H9 (cell line): Measurements from ENCODE around the gene NAXD. TPM values are rescaled to one million over a fixed set of nuclear protein-coding genes. Genes with fewer than 3 reads are reported as not detected.

ENCODE experiments used
- DNase-seq: peaks from one replicate; pipeline ENCODE4 v3.0.0-alpha.2; 2017
- H2AFZ ChIP-seq: one replicate; pipeline ENCODE4 v1.6.1; 2013; ENCODE audit warnings: mild to moderate bottlenecking, low read length, control low read depth, moderate library complexity
- H2AK5ac ChIP-seq: 2 replicates; pipeline ENCODE4 v1.6.1; 2013; ENCODE audit warnings: low read length, control low read depth, mixed read lengths; ENCODE audit not compliant: insufficient read length
- H2BK120ac ChIP-seq: one replicate; pipeline ENCODE4 v1.6.1; 2013; ENCODE audit warnings: low read depth, mild to moderate bottlenecking, low read length, control low read depth, inconsistent platforms; ENCODE audit not compliant: poor library complexity, severe bottlenecking
- H2BK12ac ChIP-seq: 2 replicates; pipeline ENCODE4 v1.6.1; 2013; ENCODE audit warnings: low read length, control low read depth, mixed read lengths, low read depth; ENCODE audit not compliant: insufficient read length
- H2BK15ac ChIP-seq: 2 replicates; pipeline ENCODE4 v1.6.1; 2013; ENCODE audit warnings: low read depth, low read length, control low read depth
- H2BK20ac ChIP-seq: one replicate; pipeline ENCODE4 v1.6.1; 2013; ENCODE audit warnings: low read depth, mild to moderate bottlenecking, low read length, control low read depth, inconsistent platforms; ENCODE audit not compliant: poor library complexity, severe bottlenecking
- H2BK5ac ChIP-seq: 2 replicates; pipeline ENCODE4 v1.6.1; 2013; ENCODE audit warnings: low read length, control low read depth, mixed read lengths; ENCODE audit not compliant: insufficient read length
- H3K14ac ChIP-seq: 2 replicates; pipeline ENCODE4 v1.6.1; 2013; ENCODE audit warnings: low read length, control low read depth; ENCODE audit not compliant: insufficient read depth
- H3K18ac ChIP-seq: 2 replicates; pipeline ENCODE4 v1.6.1; 2013; ENCODE audit warnings: low read depth, mild to moderate bottlenecking, mixed read lengths, low read length, control low read depth; ENCODE audit not compliant: insufficient read length
- H3K23ac ChIP-seq: 2 replicates; pipeline ENCODE4 v1.6.1; 2013; ENCODE audit warnings: low read length, control low read depth, mixed read lengths, low read depth; ENCODE audit not compliant: insufficient read length
- H3K23me2 ChIP-seq: 2 replicates; pipeline ENCODE4 v1.6.1; 2013; ENCODE audit warnings: low read depth, mild to moderate bottlenecking, mixed read lengths, low read length, control low read depth; ENCODE audit not compliant: insufficient read length, poor library complexity, severe bottlenecking
- H3K27ac ChIP-seq: 2 replicates; pipeline ENCODE4 v1.5.1; 2013; ENCODE audit warnings: low read length, control low read depth, mixed read lengths, low read depth; ENCODE audit not compliant: insufficient read length
- H3K27me3 ChIP-seq: 2 replicates; pipeline ENCODE4 v1.6.1; 2013; ENCODE audit warnings: low read length, control low read depth, inconsistent platforms; ENCODE audit not compliant: insufficient read depth
- H3K4ac ChIP-seq: 2 replicates; pipeline ENCODE4 v1.6.1; 2013; ENCODE audit warnings: low read depth, mild to moderate bottlenecking, control low read depth, inconsistent platforms, low read length, moderate library complexity
- H3K4me1 ChIP-seq: 2 replicates; pipeline ENCODE4 v1.6.1; 2013; ENCODE audit warnings: low read length, control low read depth, inconsistent platforms; ENCODE audit not compliant: insufficient read depth
- H3K4me2 ChIP-seq: 2 replicates; pipeline ENCODE4 v1.6.1; 2013; ENCODE audit warnings: low read length, control low read depth, mixed read lengths; ENCODE audit not compliant: insufficient read length, insufficient read depth
- H3K56ac ChIP-seq: 2 replicates; pipeline ENCODE4 v1.6.1; 2013; ENCODE audit warnings: low read depth, mild to moderate bottlenecking, mixed read lengths, low read length, control low read depth; ENCODE audit not compliant: insufficient read length
- H3K79me1 ChIP-seq: 2 replicates; pipeline ENCODE4 v1.6.1; 2013; ENCODE audit warnings: low read depth, mild to moderate bottlenecking, moderate library complexity, low read length, control low read depth, inconsistent platforms; ENCODE audit not compliant: insufficient read depth, poor library complexity, severe bottlenecking
- H3K79me2 ChIP-seq: 2 replicates; pipeline ENCODE4 v1.6.1; 2013; ENCODE audit warnings: low read length, control low read depth, inconsistent platforms; ENCODE audit not compliant: insufficient read depth
- H3K9ac ChIP-seq: 2 replicates; pipeline ENCODE4 v1.6.1; 2013; ENCODE audit warnings: low read length, control low read depth, mixed read lengths; ENCODE audit not compliant: insufficient read length; ENCODE audit errors: extremely low read depth
- H3K9me3 ChIP-seq: one replicate; pipeline ENCODE4 v1.6.1; 2013; ENCODE audit warnings: low read depth, low read length, inconsistent platforms; ENCODE audit not compliant: control insufficient read depth
- H3T11ph ChIP-seq: one replicate; pipeline ENCODE4 v1.6.1; 2013; ENCODE audit warnings: mild to moderate bottlenecking, low read length, control low read depth, inconsistent platforms
- H4K20me1 ChIP-seq: one replicate; pipeline ENCODE4 v1.6.1; 2013; ENCODE audit not compliant: control insufficient read depth, insufficient read length, insufficient read depth
- H4K5ac ChIP-seq: 2 replicates; pipeline ENCODE4 v1.6.1; 2013; ENCODE audit warnings: low read depth, mild to moderate bottlenecking, mixed read lengths, low read length, control low read depth; ENCODE audit not compliant: insufficient read length
- H4K8ac ChIP-seq: replicated peaks from 2 replicates; pipeline ENCODE4 v1.6.1; 2013; ENCODE audit warnings: low read length, control low read depth, mixed read lengths, low read depth; ENCODE audit not compliant: insufficient read length
- H4K91ac ChIP-seq: 2 replicates; pipeline ENCODE4 v1.6.1; 2013; ENCODE audit warnings: low read depth, mild to moderate bottlenecking, moderate library complexity, mixed read lengths, low read length, control low read depth; ENCODE audit not compliant: insufficient read length
- H3K27ac Mint-ChIP-seq, 3 experiments: 2 replicates in 2 of 3; 3 replicates in 1 of 3; pipeline ENCODE4 v1.8.0; 2020 to 2021; ENCODE audit warnings: mixed read lengths in 3 of 3, mild to moderate bottlenecking in 1 of 3, moderate library complexity in 1 of 3
- H3K27me3 Mint-ChIP-seq: 2 replicates; pipeline ENCODE4 v1.8.0; 2021; ENCODE audit warnings: low read depth, mild to moderate bottlenecking, moderate library complexity, mixed read lengths
- H3K36me3 Mint-ChIP-seq, 3 experiments: 2 replicates in 2 of 3; 3 replicates in 1 of 3; pipeline ENCODE4 v1.8.0; 2020 to 2021; ENCODE audit warnings: low read depth in 3 of 3, mixed read lengths in 3 of 3; ENCODE audit not compliant: insufficient read depth in 1 of 3
- H3K4me1 Mint-ChIP-seq, 2 experiments: 2 replicates each; pipeline ENCODE4 v1.8.0; 2020; ENCODE audit warnings: mixed read lengths in 2 of 2
- H3K4me3 Mint-ChIP-seq, 2 experiments: 2 replicates in 1 of 2; 3 replicates in 1 of 2; pipeline ENCODE4 v1.8.0; 2020 to 2021; ENCODE audit warnings: mild to moderate bottlenecking in 2 of 2, mixed read lengths in 2 of 2, moderate library complexity in 1 of 2
- H3K9me3 Mint-ChIP-seq, 2 experiments: 2 replicates in 1 of 2; 3 replicates in 1 of 2; pipeline ENCODE4 v1.8.0; 2020; ENCODE audit warnings: mild to moderate bottlenecking in 2 of 2, mixed read lengths in 2 of 2, moderate library complexity in 1 of 2
- WGBS: extraction: QIAGEN DNeasy Blood & Tissue Kit; methylation state at CpG from one replicate; pipeline ENCODE4 v1.1.7; 2013; ENCODE audit warnings: missing lambda C conversion rate, low lambda C conversion rate, mixed read lengths; ENCODE audit not compliant: insufficient read length; ENCODE audit errors: extremely low coverage; 5-methylcytosine and 5-hydroxymethylcytosine counted together
- total RNA-seq: library from RNA; stranded (reverse); gene quantifications from 2 replicates; pipeline ENCODE4 v1.2.1, GENCODE V29; 2021
- TF ChIP-seq, protein P1 (sequence below): fragments of 200-600 bp; sonication (generic); conservative IDR thresholded peaks from 3 replicates; pipeline ENCODE4 v1.8.0; 2021; ENCODE audit warnings: antibody characterized with exemption, mild to moderate bottlenecking

NAXD gene
- total RNA-seq, 1 experiment from 2014 or later, result 25.5 TPM

GRCh38 chr13:110636053-110636475 is 20.7 kb downstream of the NAXD start:
- H3K23ac ChIP-seq, result no peak overlapping the region
- no peaks in the 10 kb centered on the region for H3K79me1 ChIP-seq
- H3K36me3 Mint-ChIP-seq, result peaks cover 39 to 84% (median 78%) of the 10 kb centered on the region in 3 experiments
- no peak overlapping the region for H2BK12ac ChIP-seq
- no peak overlapping the region for H3K4me3 Mint-ChIP-seq
- no peak overlapping the region for H3T11ph ChIP-seq
- peaks cover 3% of the 10 kb centered on the region in 2 experiments; a peak in 2 of 4 replicates for H3K4me1 Mint-ChIP-seq
- peak overlapping the region in 1 of 3 experiments; percentile 14; a peak in 1 of 7 replicates for H3K27ac Mint-ChIP-seq
- no peak for DNase-seq
- no peak overlapping the region for H3K9ac ChIP-seq
- no peak overlapping the region for H3K14ac ChIP-seq
- no peak overlapping the region for H2AK5ac ChIP-seq
- no peaks in the 10 kb centered on the region for H4K20me1 ChIP-seq
- no peak overlapping the region for H2BK120ac ChIP-seq
- no peaks in the 10 kb centered on the region for H3K4me1 ChIP-seq
- no peaks in the 10 kb centered on the region for H3K9me3 Mint-ChIP-seq
- 0 out of 2 replicates have a peak, but pooled peaks cover 1% of the 10 kb centered on the region for H3K79me2 ChIP-seq
- no peak overlapping the region for H3K4ac ChIP-seq
- H2AFZ ChIP-seq, result no peak overlapping the region
- H3K27me3 ChIP-seq, result no peaks in the 10 kb centered on the region
- no peaks in the 10 kb centered on the region for H3K23me2 ChIP-seq
- H2BK15ac ChIP-seq, result no peak overlapping the region
- no CpG with 5 or more reads among the region's 16 CpGs for WGBS
- no peak overlapping the region for H3K56ac ChIP-seq
- TF ChIP-seq, protein P1, sequence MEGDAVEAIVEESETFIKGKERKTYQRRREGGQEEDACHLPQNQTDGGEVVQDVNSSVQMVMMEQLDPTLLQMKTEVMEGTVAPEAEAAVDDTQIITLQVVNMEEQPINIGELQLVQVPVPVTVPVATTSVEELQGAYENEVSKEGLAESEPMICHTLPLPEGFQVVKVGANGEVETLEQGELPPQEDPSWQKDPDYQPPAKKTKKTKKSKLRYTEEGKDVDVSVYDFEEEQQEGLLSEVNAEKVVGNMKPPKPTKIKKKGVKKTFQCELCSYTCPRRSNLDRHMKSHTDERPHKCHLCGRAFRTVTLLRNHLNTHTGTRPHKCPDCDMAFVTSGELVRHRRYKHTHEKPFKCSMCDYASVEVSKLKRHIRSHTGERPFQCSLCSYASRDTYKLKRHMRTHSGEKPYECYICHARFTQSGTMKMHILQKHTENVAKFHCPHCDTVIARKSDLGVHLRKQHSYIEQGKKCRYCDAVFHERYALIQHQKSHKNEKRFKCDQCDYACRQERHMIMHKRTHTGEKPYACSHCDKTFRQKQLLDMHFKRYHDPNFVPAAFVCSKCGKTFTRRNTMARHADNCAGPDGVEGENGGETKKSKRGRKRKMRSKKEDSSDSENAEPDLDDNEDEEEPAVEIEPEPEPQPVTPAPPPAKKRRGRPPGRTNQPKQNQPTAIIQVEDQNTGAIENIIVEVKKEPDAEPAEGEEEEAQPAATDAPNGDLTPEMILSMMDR, result no peak
- no peak overlapping the region for H4K8ac ChIP-seq
- no peak overlapping the region for H4K91ac ChIP-seq
- H3K4me2 ChIP-seq, result no peak overlapping the region
- no peaks in the 10 kb centered on the region for H3K9me3 ChIP-seq
- H3K27me3 Mint-ChIP-seq, result no peaks in the 10 kb centered on the region
- no peak overlapping the region for H2BK5ac ChIP-seq
- no peak overlapping the region for H4K5ac ChIP-seq
- H3K18ac ChIP-seq, result no peak overlapping the region
- no peak overlapping the region for H3K27ac ChIP-seq
- no peak overlapping the region for H2BK20ac ChIP-seq
